Measurements from ENCODE around the gene SMCO2. TPM values are rescaled to one million over a fixed set of nuclear protein-coding genes. Genes with fewer than 3 reads are reported as not detected.

The SMCO2 gene
- total and polyA plus RNA-seq, 12 donors: 0.42 to 0.88 (median 0.56) TPM; not detected in 8

DNA sequence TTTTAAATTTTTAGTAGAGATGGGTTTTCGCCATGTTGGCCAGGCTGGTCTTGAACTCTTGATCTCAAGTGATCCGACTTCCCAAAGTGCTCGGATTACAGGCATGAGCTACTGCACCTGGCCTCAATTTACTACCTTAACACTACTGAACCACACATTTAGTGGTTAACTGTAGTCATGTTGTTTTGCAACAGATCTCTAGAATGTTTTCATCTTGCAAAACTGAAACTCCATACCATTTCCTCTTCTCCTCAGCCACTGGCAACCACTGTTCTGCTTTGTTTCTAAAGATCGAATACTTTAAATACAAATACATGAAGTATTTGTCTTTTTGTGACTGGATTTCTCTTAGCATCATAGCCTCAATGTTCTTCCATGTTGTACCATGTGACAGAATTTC is 15.4 kb upstream of the SMCO2 start:
- TF ChIP-seq, protein P1, sequence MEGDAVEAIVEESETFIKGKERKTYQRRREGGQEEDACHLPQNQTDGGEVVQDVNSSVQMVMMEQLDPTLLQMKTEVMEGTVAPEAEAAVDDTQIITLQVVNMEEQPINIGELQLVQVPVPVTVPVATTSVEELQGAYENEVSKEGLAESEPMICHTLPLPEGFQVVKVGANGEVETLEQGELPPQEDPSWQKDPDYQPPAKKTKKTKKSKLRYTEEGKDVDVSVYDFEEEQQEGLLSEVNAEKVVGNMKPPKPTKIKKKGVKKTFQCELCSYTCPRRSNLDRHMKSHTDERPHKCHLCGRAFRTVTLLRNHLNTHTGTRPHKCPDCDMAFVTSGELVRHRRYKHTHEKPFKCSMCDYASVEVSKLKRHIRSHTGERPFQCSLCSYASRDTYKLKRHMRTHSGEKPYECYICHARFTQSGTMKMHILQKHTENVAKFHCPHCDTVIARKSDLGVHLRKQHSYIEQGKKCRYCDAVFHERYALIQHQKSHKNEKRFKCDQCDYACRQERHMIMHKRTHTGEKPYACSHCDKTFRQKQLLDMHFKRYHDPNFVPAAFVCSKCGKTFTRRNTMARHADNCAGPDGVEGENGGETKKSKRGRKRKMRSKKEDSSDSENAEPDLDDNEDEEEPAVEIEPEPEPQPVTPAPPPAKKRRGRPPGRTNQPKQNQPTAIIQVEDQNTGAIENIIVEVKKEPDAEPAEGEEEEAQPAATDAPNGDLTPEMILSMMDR (IDR thresholded peaks at IDR 0.05): no peak
- no peak for TF ChIP-seq POLR2A (IDR thresholded peaks at IDR 0.05)
- Histone ChIP-seq H3K27me3 (no peaks in the 10 kb centered on the region), H3K4me3 (no peak overlapping the region), H3K36me3 (replicated peaks in 1 of 2) (no peaks in the 10 kb centered on the region), H3K4me1 (replicated peaks in 1 of 2) (no peaks in the 10 kb centered on the region), H3K27ac (no peak overlapping the region), H3K9me3 (replicated peaks in 1 of 3) (no peaks in the 10 kb centered on the region)
- DNase-seq: no peak
- WGBS, 4 donors: 72 to 85% (median 75%) methylated on average over 4 of the region's 4 CpGs
- intact Hi-C loops (cut with DNase I): loop anchor here in 1 of 2 donors (10.0 kb wide), 1 partner anchor 224 kb away; no protein-coding TSS in a partner anchor

DNA sequence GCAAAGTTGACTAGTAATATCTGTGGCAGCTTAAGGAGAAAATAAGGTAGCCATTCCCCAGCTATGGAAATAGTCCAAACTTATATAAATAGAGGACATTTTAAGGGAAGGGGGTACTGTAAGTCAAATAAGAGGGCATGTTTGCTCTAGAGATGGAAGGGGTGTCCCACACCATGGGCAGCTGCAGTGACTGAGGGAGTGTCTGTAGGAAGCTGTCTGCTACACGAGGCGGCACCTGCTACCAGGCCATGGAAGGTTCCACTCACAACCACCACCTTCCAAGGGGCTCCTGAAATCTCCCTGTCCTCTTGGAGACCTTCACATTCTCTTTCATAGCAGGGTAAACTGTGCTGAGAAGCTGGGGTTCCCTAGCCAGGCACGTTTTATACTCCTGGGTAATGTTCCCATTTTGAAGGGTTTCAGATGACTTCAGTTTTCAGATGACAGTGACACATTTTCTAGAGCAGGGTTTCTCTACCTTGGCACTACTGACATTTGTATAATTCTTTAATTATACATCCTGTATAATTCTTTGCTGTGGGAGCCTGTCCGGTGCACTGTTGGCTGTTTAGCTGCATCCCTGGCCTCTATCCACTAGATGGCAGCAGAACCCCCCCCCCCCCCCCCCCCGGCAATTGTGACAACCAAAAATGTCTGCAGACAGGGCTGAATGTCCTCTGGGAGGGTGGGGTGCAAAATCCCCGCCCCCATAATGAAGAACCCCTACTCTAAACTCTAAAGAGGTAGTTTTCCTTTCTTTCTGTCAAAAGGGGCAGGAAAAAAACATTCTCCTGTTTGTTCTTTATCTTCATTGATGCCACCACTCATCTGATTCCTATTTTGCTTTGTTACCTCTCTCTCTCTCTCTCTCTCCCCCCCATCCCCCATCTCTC is 11.6 kb upstream of the SMCO2 start:
- H3K27me3 ChIP-seq: no peaks in the 10 kb centered on the region
- no peaks in the 10 kb centered on the region for H3K4me1 ChIP-seq (replicated peaks in 1 of 2)
- no peak overlapping the region for H3K27ac ChIP-seq
- no peaks in the 10 kb centered on the region for H3K36me3 ChIP-seq (replicated peaks in 1 of 2)
- TF ChIP-seq, protein P1 (IDR thresholded peaks at IDR 0.05): peak in 4 of 6 experiments; percentile 32 to 56 (median 51)
- TF ChIP-seq POLR2A (IDR thresholded peaks at IDR 0.05): no peak
- intact Hi-C loops (cut with DNase I): loop anchor here in 1 of 2 donors (10.0 kb wide), 1 partner anchor 220 kb away; no protein-coding TSS in a partner anchor
- 36 to 57% (median 45%) methylated on average over 4 to 5 of the region's 6 CpGs for WGBS, 4 donors
- no peaks in the 10 kb centered on the region for H3K9me3 ChIP-seq (replicated peaks in 1 of 3)
- peak in 4 of 7 donors; percentile 11 to 37 (median 26) for DNase-seq
- H3K4me3 ChIP-seq: no peak overlapping the region

GRCh38 chr12:27436029-27436428 is 10.5 kb upstream of the SMCO2 start:
- intact Hi-C loops (cut with DNase I): loop anchor here in 1 of 2 donors (10.0 kb wide), 1 partner anchor 219 kb away; no protein-coding TSS in a partner anchor
- Histone ChIP-seq H3K36me3 (replicated peaks in 1 of 2) (no peaks in the 10 kb centered on the region), H3K9me3 (replicated peaks in 1 of 3) (no peaks in the 10 kb centered on the region), H3K27me3 (no peaks in the 10 kb centered on the region), H3K4me3 (no peak overlapping the region), H3K27ac (no peak overlapping the region), H3K4me1 (replicated peaks in 1 of 2) (no peaks in the 10 kb centered on the region)
- TF ChIP-seq POLR2A (IDR thresholded peaks at IDR 0.05): no peak
- TF ChIP-seq, protein P1 (IDR thresholded peaks at IDR 0.05): no peak
- no peak for DNase-seq

- intact Hi-C loops (cut with DNase I): loop anchor here in 1 of 2 donors (10.0 kb wide), 1 partner anchor 218 kb away; no protein-coding TSS in a partner anchor
- Histone ChIP-seq H3K9me3 (replicated peaks in 1 of 3) (no peaks in the 10 kb centered on the region), H3K27me3 (no peaks in the 10 kb centered on the region), H3K4me1 (replicated peaks in 1 of 2) (no peaks in the 10 kb centered on the region), H3K36me3 (replicated peaks in 1 of 2) (no peaks in the 10 kb centered on the region), H3K27ac (no peak overlapping the region), H3K4me3 (no peak overlapping the region)
- TF ChIP-seq, protein P1 (IDR thresholded peaks at IDR 0.05): no peak
- no peak for TF ChIP-seq POLR2A (IDR thresholded peaks at IDR 0.05)
- WGBS, 4 donors: 90 to 100% (median 92%) methylated on average over 1 of the region's 1 CpG
- DNase-seq: no peak
Observed at GRCh38 chr12:27436768-27437167, 9.8 kb upstream of the SMCO2 start.

Measured in adrenal gland (tissue), 12 donors.